ENCODE results near the gene PSMC3.

- TF ChIP-seq CTCF (conservative IDR thresholded peaks at IDR 0.05): no peak
- TF ChIP-seq EZH2 (IDR thresholded peaks at IDR 0.05; ENCODE audit: low read depth): no peak
Measured at GRCh38 chr11:47376107-47376524, 50.1 kb downstream of the PSMC3 start.
